DND-41 (cell line): Measurements from ENCODE around the gene CABP1.

Experiments
- EZH2 ChIP-seq: IDR thresholded peaks from 3 replicates; pipeline ENCODE4 v1.6.1; 2012; ENCODE audit warnings: borderline replicate concordance, low read depth, mild to moderate bottlenecking, moderate library complexity, low read length, inconsistent platforms; ENCODE audit not compliant: severe bottlenecking
- TF ChIP-seq, protein P1 (sequence below): IDR thresholded peaks from 2 replicates; pipeline ENCODE4 v1.5.1; 2012; ENCODE audit warnings: borderline replicate concordance, low read length, moderate library complexity, mild to moderate bottlenecking; ENCODE audit not compliant: poor library complexity, severe bottlenecking; ENCODE audit errors: extremely low read depth

DNA sequence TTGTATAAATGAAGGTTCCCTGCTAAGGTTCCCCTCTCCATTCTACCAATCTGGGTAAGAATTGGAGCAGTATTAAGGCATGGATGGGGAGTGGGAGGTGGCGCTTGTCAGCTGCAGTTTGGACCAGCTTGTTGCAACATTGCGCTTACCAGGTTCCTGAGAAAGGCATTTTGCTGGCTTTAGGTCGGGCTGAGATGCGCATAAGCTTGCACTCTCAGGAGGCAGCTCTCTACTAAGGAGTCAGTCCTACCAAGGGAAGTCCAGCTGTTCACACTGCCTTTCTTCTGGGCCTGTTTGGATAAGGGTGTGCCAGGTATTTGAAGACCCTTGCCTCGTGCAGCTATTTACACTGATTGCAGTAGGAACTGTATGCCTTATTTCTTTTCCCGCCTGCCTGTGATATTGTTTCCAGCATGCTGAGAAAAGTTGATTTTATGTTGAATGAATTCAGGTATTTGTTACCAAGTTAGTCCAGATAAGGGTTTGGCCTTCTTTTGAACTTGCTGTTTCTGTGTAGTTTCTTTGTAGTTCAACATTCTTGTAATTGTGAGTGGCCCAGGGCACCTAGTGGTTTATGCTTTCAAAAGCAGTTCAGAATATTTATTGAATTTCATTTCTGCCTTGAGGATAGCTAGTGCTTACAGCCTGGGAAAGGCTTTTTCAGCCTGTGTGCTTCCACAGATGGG is 49.1 kb downstream of the CABP1 start:
- TF ChIP-seq, protein P1, sequence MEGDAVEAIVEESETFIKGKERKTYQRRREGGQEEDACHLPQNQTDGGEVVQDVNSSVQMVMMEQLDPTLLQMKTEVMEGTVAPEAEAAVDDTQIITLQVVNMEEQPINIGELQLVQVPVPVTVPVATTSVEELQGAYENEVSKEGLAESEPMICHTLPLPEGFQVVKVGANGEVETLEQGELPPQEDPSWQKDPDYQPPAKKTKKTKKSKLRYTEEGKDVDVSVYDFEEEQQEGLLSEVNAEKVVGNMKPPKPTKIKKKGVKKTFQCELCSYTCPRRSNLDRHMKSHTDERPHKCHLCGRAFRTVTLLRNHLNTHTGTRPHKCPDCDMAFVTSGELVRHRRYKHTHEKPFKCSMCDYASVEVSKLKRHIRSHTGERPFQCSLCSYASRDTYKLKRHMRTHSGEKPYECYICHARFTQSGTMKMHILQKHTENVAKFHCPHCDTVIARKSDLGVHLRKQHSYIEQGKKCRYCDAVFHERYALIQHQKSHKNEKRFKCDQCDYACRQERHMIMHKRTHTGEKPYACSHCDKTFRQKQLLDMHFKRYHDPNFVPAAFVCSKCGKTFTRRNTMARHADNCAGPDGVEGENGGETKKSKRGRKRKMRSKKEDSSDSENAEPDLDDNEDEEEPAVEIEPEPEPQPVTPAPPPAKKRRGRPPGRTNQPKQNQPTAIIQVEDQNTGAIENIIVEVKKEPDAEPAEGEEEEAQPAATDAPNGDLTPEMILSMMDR = no peak
- TF ChIP-seq EZH2 = no peak
